Stimulated activated CD8-positive, alpha-beta memory T cell treated with anti-CD3 and anti-CD28 coated beads, Interleukin-7, amount 100 ng/mL, for 1 hour (primary cell): ENCODE measurements around the gene CYB5D1.
"Not testable (repeated sequence)": the region's sequence is repeated elsewhere in the genome, so short reads cannot be mapped to it uniquely, and the experiment has no call there.

Source experiments
- DNase-seq, 2 donors: peaks; one replicate each; pipeline ENCODE4 v3.0.0-alpha.2; 2020; ENCODE audit warnings: low read depth in 2 of 2

Gene CYB5D1, protein sequence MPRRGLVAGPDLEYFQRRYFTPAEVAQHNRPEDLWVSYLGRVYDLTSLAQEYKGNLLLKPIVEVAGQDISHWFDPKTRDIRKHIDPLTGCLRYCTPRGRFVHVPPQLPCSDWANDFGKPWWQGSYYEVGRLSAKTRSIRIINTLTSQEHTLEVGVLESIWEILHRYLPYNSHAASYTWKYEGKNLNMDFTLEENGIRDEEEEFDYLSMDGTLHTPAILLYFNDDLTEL

DNA sequence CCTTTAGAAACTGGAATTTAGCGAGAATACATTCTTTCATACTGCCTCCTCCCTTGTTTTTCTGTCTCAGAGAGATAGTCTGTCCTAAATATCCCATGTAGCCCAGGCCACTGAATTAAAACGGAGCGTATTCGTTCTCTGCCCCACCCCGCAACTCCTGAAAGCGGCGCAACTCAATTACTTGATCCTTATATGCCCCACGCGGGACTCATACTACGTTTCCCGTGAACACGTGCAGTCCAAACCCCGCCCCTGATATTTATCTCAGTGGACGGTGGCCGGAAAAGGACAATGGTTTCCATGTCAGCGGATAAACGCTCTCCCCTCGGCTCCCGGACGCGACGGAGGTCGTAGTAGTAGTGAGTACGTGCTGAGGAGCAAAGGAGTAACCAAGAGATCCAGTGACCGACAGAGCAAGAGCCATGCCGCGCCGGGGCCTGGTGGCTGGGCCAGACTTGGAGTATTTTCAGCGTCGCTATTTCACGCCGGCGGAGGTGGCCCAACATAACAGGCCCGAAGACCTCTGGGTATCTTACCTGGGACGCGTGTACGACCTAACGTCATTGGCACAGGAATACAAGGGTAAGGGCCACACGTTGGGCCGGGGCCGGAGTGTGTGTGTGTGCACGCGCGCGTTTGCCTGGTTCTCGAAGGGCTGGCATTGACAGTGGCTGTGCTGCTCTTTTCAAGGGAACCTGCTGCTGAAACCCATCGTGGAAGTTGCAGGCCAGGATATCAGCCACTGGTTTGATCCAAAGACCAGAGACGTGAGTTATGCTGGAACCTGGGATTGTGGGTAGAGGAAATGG is at the start of gene CYB5D1:
Gene CYB5D1 (plus strand): TSS at position 291 of the 809 bp plus-strand sequence. CDS start 132 bp downstream, at position 423.
- DNase-seq = peak; percentile 69 to 82

DNA sequence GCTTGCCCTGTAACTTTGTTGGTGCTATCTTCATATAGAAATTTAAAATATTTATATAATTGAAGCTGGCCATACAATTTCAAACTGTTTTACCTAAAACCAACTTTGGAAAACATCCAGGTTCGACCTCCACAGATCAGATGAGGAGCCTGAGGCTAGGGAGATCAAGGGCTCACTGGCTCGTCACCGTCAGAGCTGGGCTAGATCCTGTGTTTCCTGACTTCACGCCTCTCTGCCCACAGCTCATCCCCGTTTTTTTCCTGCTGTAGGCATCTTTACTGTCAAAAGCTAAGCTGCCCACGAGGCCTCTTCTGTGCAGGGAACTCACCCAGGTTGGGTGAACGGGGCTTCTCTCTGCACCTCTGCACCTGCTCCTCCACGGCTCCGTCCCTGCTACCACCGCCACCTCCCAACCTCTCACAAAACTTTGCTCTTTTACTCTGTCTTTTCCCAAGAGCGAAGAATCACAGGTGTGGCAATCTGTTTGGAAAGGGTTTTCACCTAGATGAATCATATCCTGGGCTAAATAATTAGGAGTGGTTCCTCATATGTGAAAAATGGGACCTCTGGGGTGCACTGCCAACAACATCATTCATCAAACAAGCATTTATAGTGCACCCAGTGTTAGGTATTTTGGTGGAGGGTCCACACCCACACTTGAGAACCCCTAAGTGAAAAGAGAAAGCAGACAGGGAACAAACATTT is 48.6 kb upstream of the CYB5D1 start:
- no peak for DNase-seq

DNA sequence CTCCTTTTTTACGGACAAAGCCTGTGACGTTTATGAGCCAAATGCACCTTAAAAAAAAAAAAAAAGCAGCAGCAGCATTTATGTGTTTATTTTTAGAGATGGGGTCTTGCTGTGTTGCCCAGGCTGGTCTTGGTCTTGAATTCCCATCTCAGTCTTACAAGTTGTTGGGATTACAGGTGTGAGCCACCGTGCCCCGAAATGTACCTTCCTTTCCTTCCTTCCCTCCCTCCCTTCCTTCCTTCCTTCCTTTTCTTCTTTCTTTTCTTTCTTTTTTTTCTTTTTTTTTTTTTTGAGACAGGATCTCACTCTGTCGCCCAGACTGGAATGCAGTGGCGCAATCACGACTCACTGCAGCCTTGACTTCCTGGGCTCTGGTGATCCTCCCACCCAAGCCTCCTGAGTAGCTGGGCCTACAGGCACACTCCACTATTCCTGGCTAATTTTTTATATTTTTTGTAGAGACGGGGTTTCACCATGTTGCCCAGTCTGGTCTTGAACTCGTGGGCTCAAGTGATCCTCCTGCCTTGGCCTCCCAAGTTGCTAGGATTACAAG is 47.9 kb upstream of the CYB5D1 start:
- not testable (repeated sequence) for DNase-seq

DNA sequence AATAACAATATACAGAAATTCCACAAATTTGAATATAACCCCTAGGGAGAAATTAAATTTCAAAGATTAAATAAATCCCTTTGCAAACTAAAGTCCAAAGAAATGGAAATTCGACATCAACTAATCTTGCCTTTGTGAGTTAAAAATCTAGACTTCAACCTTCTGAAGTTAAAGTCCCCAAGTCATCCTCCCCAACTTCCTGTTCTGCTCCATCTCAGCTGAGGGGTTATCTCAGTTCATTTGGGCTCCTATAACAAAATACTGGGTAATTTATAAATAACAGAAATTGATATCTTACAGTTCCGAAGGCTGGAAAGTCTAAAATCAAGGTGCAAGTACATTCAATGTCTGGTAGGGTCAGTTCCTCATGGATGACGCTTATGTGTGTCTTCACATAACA is 46.6 kb upstream of the CYB5D1 start:
- DNase-seq = no peak

DNA sequence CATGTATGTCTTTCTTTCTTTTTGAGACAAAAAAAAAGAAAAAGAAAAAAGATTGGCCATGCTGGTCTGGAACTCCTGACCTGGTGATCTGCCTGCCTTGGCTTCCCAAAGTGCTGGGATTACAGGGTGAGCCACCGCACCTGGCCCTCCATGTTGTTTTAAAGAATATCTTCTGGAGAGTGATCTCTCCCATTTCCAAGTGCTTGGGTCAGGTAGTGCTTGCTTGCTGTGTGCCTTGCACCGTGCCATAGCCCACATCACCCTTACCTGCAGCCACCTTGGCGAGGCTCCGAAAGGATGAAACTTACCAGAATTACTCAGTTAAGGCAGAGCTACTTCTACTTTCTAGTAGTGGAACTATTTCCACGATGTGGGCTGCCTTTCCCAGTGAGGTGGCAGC is 42.8 kb upstream of the CYB5D1 start:
- no peak for DNase-seq

DNA sequence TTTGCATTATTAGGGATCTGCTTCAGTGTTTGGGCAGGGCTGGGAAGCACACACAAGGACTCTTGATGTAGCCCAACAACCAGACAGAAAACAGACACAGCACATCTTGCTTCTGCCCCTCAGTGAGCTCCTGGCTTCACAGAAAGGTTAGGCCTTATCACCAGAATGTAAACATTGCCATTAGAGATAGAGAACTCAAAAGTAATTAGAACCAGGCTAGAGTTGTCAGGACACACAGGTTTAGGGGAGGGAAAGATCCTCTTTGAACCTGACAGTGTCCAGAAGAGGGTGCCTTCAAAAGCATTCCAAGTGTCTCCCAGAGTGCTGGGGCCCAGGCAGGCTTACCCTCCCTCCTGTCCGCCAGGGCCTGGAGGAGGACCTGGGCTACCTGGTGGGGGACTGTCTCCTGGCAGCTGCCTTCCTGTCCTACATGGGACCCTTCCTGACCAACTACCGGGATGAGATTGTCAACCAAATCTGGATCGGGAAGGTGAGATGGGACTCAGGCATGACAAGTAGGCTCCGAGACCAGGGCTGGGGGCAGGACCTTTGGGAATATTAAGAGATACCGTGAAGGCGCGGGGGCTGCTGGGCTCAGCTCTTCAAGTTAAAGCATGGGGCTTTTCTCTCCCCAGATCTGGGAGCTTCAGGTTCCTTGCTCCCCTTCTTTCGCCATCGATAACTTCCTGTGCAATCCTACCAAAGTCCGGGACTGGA is 40.7 kb upstream of the CYB5D1 start:
- DNase-seq = no peak

DNA sequence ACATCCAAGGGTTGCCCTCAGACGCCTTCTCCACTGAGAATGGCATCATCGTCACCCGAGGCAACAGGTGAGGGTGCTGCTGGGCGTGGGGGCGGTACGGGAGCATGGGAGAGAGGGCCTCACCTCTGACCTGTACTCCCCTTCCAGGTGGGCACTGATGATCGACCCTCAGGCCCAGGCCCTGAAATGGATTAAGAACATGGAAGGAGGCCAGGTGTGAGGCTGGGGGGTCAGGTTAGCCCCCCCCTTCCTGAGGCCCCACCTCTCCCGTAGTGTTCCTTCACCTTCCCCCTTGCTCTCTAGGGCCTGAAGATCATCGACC is 40.2 kb upstream of the CYB5D1 start:
- DNase-seq = no peak

DNA sequence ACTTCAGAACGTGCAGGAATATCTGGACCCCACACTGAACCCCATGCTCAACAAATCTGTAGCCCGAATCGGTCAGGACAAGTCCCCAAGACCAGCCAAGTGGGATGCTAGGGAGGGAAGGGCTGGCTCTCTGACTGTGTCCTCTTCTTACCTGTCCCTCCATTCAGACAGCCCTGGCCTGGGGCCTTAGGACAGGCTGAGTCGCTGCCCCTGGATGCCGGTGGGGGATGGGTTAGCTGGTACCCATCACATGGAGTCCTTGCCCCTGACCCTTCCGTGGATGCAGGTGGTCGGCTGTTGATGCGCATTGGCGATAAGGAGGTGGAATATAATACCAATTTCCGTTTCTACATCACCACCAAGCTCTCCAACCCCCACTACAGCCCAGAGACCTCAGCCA is 39.8 kb upstream of the CYB5D1 start:
- DNase-seq = no peak

DNA sequence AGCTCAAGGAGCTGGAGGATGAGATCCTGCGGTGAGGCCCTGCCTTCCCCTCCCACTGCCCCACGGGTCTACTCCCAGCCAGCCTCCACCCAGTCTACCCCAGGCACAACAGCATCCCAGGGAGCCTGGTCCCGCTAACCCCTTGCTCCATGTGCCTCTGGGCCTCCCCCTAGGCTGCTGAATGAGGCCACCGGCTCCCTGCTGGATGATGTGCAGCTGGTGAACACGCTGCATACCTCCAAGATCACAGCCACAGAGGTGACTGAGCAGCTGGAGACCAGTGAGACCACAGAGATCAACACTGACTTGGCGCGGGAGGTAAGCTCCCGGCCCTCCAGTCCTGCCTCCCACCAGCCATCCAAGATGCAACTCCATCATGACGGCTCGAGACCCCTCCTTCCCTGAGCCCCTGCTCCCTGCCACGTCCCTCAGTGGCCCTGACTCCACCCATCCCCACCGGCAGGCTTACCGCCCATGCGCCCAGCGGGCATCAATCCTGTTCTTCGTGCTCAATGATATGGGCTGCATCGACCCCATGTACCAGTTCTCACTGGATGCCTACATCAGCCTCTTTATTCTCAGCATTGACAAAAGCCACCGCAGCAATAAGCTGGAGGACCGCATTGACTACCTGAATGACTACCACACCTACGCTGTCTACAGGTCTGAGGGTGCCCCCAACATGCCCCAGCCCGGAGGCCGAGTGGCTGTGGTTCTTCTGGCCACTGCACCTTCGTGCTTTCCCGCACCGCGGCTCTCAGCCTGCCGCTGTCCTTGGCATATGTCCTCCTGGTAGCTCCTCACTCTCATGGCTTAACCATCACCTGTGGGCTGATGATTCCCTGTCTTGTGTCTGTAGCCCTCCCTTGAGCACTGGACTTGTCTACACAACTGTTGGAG is 38.8 kb upstream of the CYB5D1 start:
- DNase-seq = no peak

DNA sequence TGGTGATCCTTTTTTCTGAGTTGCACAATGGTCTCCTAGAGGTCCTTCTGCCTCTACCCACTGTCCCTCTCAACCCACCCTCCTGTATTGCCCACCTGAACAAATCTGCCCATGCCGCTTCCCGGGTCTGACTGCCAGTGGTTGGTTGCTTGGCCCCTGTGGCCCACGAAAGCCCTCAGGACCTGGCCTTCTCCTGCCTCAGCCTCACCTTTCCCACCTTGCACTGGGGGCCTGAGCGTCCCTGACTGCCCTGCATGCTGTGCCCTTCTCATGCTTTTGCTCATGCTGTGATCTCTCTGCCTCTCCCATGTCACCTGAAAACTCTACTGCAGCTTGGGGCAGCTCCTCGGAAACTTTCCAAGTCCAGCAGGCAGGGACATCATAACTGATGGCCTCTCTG is 37.6 kb upstream of the CYB5D1 start:
- no peak for DNase-seq

DNA sequence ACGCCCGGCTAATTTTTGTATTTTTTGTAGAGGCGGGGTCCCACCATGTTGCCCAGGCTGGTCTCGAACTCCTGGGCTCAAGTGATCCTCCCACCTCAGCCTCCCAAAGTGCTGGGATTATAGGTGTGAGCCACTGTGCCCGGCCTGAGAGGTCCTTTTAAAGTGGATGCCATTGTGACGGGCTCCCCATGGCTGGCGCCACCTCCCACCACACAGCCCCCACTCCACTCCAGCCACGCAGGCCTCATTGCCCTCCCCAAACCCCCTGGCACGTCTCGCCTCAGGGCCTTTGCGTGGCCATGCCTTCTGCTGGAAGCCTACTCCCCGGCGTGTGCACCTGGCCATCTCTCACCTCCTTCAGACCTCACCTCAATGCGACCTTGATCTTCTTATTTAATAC is 35.7 kb upstream of the CYB5D1 start:
- no peak for DNase-seq

DNA sequence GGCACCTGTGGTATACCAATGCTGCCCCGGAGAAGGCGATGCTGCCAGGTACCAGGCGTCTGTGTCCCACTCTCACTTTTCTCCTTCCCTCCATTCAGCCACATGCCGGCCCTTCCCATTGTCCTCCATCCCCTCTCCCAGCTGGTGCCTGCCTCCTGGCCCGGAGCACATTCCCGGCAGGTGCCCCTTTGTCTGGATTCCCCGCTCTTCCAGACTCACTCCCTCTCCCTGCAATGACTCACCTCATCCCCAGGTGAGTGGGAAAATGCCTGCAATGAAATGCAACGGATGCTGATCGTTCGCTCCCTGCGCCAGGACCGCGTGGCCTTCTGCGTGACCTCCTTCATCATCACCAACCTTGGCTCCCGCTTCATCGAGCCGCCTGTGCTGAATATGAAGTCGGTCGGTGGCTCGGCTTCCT is 34.2 kb upstream of the CYB5D1 start:
- no peak for DNase-seq

DNA sequence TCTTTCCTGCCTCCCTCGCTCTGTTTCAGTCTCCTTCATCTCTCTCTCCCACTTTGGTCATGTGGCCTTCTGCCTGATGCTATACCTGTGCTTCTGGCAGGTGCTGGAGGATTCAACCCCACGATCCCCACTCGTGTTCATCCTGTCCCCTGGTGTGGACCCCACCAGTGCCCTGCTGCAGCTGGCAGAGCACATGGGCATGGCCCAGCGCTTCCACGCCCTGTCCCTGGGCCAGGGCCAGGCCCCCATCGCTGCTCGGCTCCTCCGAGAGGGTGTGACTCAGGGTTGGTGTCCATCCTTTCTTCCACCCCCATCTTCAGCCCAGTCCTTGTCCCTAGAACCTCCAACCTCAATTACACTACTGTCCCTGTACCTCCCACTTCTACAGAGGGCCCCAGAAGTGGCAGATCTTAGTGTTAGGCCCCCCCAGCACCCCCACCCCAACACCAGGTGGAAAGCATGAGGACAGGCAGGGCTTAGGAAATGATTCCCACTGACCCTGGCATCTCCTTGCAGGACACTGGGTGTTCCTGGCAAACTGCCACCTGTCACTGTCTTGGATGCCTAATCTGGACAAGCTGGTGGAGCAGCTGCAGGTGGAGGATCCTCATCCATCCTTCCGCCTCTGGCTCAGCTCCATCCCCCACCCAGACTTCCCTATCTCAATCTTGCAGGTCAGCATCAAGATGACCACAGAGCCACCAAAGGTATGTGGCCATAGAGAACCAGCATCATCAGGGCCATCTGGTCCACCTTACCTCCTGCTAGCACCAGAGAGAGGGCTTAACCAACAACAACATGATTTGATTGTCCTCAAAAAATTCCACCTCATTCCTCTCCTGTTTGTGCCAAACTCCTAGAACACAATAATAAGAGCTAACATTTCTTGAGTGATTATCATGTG is 33.5 kb upstream of the CYB5D1 start:
- no peak for DNase-seq

DNA sequence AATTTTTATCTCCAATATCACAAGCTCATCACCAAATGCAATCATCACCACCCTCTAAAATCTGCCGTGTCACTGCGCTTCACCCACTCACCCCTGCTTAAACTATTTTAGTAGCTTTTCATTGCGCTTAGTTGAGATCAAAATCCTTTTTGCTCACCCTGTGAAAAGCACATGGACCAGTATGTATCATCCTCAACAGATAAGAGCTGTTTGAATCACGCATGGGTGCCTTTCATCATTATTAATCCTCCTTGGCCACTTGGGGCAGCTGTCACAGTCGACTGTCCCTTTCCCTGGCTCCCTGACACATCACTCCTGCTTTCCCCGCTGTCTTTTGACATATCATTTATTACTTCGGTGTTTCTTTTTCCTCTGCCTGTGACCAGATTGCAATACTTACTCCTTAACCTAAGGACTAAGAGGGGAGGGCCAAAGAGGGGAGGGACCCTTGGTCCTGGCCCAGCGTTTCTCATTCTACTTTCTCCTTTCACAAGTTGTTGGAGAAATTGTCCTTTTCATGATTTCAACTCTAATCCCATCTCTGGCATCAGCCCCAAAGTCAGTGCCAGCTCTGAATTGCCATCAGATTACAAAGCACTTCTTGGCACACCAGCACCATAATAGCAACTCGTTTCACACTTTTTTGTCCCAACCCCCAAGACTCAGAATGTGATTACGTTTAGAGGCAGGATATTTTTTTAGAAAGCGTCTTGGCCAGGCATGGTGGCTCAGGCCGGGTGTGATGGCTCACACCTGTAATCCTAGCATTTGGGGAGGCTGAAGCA is 32.4 kb upstream of the CYB5D1 start:
- DNase-seq = no peak

DNA sequence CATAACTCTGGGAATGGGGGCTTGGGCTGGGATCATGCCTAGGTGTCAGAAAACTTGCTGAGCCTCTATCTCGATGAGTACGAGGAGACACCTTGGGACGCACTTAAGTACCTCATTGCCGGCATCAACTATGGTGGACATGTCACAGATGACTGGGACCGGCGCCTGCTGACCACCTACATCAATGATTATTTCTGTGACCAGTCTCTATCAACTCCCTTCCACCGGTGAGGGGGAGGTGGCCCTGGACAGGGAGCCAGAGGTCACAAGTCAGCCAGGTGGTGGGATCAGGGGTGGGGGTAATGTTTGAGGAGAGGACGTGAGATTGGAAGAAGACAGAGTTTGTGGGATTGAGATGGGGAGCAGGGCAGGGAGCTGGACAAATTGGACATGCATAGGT is 27.2 kb upstream of the CYB5D1 start:
- no peak for DNase-seq

DNA sequence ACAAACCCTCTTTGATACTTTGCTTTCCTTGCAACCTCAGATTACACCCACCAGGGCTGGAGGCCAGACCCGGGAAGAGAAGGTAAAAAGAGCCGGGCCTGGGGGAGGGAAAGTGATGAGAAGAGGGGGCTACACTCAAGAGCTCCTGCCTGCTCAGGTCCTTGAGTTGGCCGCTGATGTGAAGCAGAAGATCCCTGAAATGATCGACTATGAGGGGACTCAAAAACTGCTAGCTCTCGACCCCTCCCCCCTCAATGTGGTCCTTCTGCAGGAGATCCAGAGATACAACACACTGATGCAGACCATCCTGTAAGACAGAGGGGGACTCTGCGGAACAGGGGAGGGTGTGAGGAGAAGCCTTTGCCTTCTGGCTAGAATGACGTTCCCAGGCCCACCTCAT is 26.6 kb upstream of the CYB5D1 start:
- DNase-seq = no peak

DNA sequence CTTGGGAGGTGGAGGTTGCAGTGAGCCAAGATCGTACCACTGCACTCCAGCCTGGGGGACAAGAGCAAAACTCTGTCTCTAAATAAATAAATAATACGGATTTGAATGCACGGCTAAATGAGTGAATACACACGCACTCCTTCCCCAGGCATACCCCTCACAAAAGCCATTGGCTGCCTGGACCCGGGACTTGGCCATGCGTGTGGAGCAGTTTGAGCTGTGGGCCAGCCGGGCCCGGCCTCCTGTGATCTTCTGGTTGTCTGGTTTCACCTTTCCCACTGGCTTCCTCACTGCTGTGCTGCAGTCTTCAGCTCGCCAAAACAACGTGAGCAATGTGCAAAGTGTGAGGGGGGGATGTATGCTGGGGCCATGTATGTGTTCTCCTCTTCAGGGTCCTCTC is 25.4 kb upstream of the CYB5D1 start:
- no peak for DNase-seq

DNA sequence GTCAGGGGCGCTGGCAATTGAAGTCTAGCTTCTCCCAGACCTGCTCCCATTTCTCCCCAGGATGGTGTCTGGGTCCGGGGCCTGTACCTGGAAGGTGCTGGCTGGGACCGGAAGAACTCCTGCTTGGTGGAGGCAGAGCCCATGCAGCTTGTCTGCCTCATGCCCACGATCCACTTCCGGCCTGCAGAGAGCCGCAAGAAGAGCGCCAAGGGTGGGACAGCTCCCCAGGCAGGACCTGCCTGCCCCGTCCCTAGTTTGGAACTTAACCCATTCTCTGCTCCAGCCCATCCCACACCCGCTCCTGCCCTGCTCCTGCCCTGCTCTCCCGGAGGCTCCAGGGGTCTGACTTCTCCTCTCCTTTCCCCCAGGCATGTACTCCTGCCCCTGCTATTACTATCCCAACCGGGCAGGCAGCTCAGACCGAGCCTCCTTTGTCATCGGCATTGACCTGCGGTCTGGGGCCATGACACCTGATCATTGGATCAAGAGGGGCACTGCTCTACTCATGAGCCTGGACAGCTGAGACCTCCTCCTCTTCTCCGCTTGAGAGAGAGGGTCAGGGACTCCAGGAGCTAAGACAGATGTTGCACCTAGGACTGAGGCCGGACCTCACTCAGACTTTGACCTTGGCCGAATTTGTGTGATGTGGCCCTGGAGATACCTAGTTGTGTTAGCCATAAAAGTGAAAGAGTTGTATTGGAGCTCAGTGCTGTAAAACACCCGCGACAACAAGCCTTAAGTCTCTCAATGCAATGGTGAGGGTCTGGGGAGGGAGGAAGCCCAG is 24.6 kb upstream of the CYB5D1 start:
- no peak for DNase-seq
